HG02870 (cell line): Measurements from ENCODE around the gene DAZAP2.

Experiments used
- ATAC-seq: cut with Tn5 transposase; IDR thresholded peaks from one replicate; pipeline ENCODE4 v1.9.1; 2021; ENCODE audit warnings: mild to moderate bottlenecking, moderate library complexity; ENCODE audit not compliant: unreplicated experiment

DAZAP2 gene, protein sequence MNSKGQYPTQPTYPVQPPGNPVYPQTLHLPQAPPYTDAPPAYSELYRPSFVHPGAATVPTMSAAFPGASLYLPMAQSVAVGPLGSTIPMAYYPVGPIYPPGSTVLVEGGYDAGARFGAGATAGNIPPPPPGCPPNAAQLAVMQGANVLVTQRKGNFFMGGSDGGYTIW

DNA sequence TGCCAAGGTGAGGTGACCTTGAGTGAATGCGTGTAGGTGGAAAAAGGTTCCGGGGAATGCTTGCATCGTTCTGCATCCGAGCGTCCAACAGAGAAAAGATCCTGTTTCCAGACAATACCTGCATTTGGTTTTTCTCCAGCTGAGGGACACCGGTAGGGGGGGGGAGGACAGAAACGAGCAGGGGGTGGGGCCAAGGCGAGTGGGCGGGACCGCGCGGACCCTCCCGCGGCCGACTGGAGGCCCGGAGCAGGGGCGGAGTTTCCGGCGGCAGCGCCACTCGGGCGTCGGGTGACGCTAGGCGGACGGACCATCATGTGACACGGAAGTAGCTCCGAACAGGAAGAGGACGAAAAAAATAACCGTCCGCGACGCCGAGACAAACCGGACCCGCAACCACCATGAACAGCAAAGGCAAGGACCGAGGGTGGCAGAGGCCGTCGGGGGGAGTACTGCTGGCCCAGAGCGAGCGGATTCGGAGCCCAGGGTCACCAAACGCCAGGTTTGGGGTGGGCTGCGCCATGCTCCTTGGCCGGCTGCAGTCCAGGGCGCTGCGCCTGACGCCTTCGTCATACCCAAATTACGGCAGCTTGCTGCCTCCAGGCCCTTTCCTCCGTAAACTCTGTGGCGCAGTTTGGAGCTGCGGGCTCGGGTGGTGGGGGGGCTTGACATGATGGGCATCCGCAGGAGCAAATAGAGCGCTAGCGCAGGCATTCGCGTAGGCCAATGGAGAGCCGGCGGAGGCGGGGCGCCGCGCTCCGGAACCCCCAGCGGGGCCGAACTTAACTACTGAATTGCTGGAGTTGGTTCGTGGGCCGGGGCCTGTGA is at the start of gene DAZAP2:
Gene DAZAP2 (plus strand): TSS at position 317 of the 825 bp plus-strand sequence. CDS start 82 bp downstream, at position 399.
- peak; percentile 91 for ATAC-seq

DNA sequence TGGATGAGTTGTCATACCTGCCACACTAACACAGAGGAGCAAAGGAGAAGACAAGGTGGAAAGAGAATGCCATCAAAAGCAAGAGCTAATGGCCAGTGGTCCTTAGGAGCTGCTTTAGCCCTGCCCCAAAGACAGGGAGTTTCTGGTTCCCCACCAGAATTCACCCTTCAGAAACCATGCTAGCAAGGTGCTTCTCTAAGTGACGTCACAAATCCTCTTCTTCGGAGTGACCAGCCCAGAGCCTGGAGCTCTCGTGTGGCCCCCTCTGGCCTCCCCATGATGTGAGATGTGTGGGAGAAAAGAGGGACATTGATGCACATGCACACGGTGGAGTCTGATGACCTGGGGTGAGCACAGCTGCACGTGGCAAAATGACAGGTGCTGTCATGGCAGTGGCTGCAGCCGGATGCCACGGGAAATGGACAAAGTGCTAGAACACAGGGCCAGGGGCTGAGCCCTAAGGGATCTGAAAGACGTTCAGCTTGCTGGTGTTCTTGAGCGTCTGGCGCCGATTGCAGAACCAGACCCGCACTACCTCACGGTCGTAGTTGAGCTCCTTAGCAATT is 48.8 kb upstream of the DAZAP2 start:
- ATAC-seq: no peak

DNA sequence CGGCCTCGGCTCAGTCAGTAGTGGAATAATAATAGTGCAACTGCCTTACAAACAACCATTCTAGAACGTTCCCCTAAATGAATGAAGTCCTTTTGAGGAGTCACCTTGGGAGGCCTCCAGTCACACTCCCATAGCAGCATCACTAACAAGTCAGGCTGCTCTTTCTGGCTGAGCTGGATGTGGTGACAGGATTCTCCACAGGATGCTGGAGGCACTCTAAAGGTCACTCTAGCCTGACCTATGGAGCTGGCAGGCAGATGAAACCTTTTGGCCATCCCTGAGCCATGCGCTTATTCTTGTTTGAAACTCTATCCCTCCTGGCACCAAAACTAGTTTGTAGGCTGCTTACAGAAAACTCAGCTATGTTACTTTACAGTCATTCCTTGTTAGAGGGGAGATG is 47.8 kb upstream of the DAZAP2 start:
- no peak for ATAC-seq

- ATAC-seq: no peak
Measured at GRCh38 chr12:51191516-51192283, 46.9 kb upstream of the DAZAP2 start.

DNA sequence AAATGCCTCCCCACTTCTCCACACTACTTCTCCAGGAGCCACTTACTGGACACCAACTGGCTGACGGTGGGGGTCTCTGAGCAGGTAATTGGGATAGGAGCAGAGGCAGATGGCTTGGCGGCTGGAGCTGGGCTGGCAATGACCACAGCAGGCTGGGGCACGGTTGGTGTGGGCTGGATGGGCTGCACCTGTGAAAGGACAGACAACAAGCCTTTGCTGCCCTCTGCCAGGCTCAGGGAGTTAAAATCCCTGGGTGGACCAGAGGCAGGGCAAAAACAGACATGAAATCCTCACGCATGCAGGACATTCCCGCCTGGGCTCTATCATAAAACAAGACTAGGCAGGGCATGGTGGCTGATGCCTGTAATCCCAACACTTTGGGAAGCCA is 46.3 kb upstream of the DAZAP2 start:
- ATAC-seq: no peak

GRCh38 chr12:51195841-51196240 is 42.8 kb upstream of the DAZAP2 start:
- no peak for ATAC-seq

DNA sequence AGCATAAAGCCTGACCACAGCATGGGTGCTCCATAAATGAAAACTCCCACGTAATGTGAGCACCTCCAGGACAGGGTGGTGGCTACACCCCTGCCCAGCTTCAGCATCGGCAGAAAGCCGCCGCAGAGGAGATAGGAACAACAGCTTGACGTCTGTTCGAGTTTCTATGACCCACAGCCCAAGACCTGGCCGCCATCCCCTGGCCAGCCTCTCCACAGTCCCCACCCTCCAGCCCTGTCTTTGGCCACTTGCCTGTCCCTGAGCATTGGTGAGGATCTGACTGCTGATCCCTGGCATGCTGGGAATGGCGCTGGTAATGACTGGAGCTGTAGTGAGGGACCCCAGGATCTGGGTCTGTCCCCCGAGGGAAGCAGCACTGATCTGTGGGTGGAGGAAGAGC is 42.1 kb upstream of the DAZAP2 start:
- no peak for ATAC-seq

GRCh38 chr12:51197736-51198567 is 40.7 kb upstream of the DAZAP2 start:
- no peak for ATAC-seq

DNA sequence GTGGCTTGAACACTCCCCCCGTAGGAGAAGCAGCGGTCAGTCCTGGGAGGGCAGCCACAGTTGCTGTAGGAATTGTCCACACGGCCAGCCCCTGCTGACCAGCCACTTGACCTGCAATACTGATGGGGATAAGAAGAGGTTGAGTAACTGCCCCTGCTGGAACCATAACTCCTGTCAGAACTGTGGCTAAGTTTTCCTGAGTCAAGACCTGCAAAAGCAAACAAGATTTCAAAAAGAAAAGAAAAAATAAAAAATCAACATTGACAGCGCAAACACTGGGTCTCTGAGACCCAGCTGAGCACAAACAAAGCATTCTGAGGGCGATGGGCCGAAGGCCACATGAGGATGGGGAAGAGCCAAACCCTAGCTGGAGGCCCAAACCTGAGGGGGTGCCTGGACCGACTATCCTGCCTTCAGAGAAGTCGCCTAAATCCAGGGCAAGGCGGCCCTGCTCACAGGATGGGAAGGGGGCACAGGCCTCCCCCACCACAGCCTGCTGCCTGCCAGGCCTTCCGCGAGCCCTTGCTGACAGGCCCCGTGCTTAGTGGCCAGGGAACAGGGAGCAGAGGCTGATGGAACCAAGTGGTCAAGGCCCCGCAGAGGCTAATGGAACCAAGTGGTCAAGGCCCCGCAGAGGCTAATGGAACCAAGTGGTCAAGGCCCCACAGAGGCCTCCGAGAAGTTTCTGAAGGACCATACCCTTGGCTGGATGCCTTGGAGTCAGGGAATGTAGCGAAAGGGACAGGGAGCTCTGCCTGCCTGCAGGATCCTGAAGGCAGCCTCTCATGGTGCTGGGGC is 39.9 kb upstream of the DAZAP2 start:
- no peak for ATAC-seq

DNA sequence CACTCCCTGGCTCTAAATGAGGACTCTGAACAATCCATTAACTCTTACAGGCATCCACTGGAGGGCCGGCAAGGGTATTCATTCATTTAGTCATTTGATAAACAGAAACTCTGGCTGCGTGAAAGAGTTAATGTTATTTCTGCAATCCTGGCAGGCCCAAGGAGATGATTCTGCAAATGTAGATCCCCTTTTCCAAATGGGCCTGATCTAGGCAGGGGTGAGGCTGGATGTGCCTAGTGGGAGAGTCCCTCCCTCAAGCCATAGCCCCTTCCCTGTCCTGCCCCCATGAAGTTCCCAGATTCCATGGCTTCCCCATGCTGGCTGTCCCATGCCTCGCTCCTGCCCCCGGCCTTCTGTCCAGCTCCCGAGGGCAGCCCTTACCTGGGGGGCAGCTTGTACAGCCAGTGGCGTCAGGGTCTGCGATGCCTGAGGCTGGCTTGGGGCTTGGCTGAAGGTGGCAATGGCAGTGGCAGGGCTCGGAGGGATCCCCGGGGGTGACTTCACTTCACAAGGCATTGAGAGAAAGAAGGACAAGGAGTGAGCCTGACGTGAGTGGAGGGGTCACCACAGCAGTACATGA is 39.2 kb upstream of the DAZAP2 start:
- ATAC-seq: no peak

DNA sequence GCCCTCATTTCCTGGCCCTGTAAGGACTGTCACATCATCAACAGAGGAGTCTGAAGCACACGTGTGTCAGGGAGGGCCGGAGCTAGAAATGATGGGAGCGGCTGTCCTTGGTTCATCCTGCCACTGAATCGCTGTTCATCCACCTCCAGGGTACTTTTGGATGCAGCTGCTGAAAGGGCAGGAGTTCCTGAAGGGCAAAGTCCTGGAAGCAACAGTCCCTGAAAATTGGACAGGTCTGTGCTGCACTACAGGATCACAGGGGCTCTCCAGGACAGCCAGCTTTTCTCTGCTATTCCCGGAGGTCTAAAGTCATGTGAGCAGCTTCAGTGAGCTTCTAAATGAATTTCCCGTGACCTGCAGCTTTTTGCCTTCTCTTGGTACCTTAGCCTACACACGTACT is 38.5 kb upstream of the DAZAP2 start:
- ATAC-seq: no peak

DNA sequence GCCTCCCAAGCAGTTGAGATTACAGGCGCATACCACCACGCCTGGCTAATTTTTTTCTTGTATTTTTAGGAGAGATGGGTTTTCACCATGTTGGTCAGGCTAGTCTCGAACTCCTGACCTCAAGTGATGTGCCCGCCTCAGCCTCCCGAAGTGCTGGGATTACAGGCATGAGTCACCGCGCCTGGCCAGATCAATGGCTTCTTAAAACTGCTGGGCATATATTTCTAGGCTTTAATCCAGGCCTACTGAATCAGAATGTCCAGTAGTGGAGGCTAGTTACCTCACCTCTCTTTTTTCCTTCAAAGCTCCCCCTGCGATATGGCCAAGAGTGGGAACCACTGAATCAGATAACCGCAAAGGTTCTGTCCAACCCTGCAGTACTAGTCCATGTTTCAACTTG is 37.8 kb upstream of the DAZAP2 start:
- ATAC-seq: no peak

- no peak for ATAC-seq
Measured at GRCh38 chr12:51202718-51203117, 35.9 kb upstream of the DAZAP2 start.

DNA sequence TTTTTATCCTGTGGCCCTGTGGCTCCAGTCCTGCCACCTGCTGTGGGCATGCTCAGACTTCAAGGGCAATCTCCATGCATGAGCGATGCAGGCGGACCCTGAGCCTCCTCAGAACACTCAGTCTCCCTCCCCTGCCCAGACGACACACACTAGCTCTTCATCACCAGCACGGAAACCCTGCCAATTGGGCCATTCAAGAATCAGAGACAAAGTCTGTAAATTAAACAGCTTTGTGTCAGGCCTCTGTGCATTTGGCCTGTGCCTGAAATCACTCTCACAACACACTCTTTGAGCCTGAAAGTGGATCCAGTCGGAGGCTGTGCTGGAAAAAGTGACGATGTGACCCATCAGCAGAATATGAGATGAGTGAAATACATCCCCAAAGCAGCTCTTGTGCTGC is 33.3 kb upstream of the DAZAP2 start:
- no peak for ATAC-seq

GRCh38 chr12:51208016-51208660 is 30.5 kb upstream of the DAZAP2 start:
- no peak for ATAC-seq

DNA sequence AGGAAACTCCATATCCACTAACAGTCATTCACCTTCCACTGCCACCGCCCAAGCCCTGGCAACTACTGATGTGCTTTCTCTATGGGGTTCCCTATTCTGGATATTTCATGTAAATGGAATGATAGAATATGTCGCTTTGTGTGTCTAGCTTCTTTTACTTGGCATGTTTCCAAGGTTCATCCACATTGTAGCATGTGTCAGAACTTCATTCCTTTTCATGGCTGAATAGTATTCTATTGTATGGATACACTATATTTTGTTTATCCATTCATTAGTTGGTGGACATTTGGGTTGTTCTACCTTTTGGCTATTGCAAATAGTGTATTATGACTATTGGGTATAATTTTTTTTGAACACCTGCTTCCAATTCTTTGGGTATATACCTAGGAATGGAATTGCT is 29.4 kb upstream of the DAZAP2 start:
- no peak for ATAC-seq

GRCh38 chr12:51210690-51211395 is 27.8 kb upstream of the DAZAP2 start:
- ATAC-seq: no peak

- ATAC-seq: no peak
Measured at GRCh38 chr12:51214895-51215294, 23.7 kb upstream of the DAZAP2 start.
